ENCODE measurements around the gene CRYBG3. TPM values are rescaled to one million over a fixed set of nuclear protein-coding genes. Genes with fewer than 3 reads are reported as not detected.
A peak's percentile ranks its signal among the peaks of the same experiment; 100 is the strongest.

Gene CRYBG3
- polyA plus RNA-seq, 10 donors, result 17.3 to 28.6 (median 22.6) TPM

DNA sequence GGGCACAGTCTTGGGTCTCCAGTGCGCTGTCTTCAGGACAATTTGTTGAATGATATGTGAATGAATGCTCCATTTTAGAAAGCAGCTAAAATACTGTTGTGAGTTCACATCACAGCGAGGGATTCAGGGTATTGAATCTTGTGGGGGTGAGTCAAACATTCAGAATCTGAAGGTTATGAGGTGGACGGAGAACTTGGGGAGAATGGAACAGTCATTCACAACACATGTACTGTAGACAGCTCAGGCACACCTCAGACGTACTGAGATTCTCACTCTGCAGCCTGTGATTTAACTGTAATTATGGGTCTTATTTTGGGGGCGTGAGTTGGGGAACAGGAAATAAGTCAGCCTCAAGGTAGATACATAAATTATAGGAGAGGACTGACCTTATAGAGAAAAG lies 13.9 kb downstream of the CRYBG3 start:
- DNase-seq, result no peak

DNA sequence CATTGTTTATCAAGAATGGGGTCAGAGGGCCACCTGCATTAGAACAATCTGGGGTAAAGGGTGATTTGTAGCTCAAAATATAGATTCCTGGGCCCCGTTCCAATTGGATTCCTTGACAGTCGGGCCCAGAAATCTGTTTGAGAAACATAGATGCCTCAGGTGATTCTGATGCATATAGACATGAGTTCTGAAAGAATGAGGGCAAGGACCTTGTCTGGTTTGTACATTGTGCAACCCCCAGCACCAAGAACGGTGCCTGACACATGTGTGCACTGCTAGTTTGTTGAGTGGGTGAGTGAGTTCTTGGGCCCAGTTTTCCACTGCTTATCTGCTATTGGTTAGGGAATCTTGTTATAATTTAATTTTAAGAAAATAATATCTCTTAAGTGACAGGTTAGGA lies 16.6 kb downstream of the CRYBG3 start:
- no peak for DNase-seq

DNA sequence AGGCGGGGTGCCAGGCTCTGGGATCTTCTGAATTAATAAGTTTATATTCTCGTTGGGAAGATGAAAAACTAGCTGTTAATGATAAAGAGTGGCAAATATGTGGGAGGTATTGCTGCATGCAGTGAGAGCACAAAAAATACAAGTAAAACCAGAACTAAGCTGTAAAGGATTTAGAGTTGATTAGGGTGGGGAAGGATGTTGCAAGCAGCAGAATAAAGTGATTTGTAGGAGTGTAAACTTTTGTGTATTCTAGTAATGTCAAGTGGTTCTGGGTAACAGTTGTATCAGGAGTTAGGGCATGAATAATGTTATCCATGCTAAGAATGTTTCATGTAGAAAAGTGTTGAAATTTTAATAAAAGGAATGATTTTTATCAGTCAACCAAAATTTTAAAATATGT lies 18.1 kb downstream of the CRYBG3 start:
- no peak for DNase-seq

DNA sequence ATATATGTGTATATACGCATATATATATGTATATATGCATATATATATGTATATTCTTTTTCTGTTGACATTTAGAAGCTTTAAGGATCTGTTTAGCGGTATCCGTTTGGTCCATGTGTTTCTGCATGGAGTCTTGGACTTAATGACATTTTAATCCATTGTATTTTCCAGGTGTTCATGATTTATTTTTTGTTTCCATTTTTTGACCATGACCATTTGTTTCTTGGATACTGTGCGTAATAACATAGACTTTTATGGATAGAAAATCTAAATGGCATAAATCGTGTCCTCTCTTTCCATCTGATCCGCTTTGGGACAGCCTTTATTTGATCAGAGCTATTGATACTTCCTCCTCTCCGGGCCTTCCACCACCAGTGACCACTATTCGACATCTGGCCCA lies 19.5 kb downstream of the CRYBG3 start:
- no peak for DNase-seq

DNA sequence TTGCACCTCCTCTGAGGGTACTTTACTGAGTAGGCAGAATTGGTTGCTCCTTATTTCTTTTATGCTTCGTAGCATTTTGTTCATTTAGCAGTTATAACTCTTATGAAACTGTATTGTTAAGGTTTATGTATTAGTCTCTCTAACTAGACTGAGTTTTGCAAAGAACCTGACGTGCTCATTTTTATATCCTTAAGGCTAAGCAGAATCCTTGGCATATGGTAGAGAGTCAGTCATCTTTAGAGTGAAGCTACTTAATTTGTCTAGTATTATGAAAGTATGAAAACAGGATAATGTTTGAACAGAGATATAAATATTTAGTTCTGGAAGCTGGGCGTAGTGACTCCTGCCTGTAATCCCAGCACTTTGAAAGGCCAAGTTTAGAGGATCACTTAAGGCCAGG lies 20.1 kb downstream of the CRYBG3 start:
- DNase-seq, result no peak

DNA sequence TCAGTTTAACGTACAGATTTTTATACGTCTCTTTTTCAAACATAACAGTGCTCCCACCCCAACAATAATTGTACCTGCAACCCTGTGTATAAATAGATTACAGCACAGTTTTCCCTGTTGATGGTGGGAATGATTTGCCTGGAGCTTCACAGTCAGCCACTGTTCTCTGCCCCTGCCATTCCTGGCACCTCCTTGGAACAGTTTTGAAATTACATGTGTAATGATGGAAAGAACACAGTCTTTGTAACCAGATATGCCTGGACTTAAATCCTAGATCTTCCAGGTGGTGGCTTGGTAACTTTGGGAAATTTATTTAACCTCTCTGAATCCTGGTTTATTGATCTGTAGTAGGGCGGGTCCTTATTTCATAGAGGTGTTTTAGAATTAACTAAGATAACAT lies 27.0 kb downstream of the CRYBG3 start:
- no peak for DNase-seq

DNA sequence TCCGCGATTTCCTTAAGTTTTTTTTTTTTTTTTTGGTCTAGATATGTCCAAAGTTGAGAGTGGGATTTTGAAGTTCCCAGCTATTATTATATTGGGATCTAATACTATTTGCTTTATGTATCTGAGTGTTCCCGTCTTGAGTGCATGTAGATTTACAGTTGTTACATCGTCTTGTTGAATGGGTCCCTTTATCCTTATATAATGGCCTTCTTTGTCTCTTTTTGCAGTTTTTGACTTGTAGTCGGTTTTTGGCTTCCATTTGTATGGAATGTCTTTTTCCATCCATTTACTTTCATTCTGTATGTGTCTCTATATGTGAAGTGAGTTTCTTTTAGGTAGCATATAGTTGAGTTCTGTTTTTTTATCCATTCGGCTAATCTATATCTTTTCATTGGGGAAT lies 35.6 kb downstream of the CRYBG3 start:
- no peak for DNase-seq

DNA sequence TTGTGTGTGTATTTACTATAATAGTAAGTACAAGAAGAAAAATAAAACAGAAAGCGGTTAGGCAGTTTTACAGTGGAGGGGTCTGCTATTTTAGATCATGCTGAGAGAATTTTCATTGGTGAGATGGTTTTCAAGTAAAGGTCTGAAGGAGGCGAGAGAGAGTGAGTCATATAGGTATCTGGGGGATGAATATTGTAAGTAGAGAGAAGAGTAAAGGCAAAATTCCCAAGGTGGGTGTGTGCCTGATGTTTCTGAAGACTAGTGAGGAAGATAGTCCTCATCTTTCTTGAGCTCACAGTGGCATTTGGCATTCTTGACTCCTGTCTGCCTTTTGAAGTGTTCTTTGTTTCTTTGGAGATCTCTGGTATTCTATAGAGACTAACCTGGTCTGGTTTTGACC lies 38.6 kb downstream of the CRYBG3 start:
- no peak for DNase-seq

DNA sequence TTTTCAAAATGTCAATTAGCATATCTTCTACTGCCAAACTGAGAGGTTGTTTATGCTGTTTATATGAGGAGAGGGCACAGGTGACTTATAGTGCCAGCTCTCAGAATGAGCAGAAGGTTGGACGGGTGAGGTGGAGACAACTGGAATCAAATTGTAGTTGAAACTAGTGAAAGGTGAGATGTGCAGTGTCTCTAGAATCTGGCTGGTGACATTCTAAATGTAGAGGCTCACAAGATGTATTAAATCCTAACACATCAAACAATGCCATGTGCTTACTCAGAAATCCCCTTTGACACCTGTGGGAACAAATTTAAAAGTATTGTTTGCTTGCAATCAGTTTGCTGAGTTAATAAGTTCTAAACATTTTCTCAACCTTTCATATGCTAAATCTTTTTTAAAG lies 40.8 kb downstream of the CRYBG3 start:
- no peak for DNase-seq

DNA sequence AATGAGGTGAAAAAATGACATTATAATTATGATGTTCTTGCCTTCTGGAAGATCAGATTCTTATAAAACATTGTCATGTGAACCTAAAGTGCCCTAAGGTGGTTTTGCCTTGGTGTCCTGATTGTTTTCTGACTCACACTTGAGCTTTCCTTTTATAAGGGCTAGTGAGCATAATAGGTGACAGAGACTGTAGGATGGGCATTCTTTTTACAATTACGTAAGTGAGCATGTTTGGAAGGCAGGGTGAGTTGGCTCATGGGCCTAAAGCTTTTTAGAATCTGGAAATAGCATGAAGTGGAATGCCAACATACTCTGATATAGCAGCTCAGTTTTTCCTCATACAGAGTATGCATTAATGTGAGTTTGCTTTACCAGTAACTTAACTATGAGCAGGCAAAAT lies 41.2 kb downstream of the CRYBG3 start:
- no peak for DNase-seq

DNA sequence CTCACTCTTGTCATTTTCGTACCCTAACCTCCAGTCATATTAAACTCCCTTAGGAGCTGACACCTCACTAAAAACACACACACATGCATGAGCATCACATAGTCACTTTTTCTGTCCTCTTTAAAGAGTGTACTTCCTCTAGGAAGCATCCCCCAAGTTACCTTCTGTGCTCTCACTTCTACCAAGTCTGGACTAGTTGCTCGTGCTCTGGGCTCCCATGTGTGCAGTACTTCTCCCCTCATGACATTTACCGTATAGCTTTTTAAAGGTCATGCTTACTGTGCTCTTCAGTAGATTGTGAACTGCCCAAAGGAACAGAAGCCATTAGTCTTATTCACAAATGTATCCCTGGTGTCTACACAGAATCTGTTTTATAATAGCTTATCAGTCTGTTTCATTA lies 42.0 kb downstream of the CRYBG3 start:
- DNase-seq, result no peak

DNA sequence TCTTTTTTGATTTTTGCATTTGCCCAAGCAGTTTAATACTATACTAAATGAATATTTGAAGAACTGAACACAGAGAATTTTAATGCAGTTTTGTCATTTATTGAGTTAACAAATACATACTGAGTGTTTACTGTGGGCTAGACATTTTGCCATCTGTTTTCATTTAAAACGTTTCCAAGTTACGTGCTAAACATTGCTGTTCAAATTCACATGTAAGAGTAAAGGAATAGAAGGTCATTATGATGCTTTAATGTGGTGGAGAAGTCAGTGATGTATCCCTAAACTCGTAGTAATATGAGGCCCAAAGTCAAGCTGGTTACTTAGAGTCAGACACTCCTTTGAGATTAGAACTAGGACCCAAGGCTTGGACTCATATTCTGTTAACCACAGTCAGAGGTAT lies 49.4 kb downstream of the CRYBG3 start:
- peak; percentile 33 to 66 (median 35) for DNase-seq

DNA sequence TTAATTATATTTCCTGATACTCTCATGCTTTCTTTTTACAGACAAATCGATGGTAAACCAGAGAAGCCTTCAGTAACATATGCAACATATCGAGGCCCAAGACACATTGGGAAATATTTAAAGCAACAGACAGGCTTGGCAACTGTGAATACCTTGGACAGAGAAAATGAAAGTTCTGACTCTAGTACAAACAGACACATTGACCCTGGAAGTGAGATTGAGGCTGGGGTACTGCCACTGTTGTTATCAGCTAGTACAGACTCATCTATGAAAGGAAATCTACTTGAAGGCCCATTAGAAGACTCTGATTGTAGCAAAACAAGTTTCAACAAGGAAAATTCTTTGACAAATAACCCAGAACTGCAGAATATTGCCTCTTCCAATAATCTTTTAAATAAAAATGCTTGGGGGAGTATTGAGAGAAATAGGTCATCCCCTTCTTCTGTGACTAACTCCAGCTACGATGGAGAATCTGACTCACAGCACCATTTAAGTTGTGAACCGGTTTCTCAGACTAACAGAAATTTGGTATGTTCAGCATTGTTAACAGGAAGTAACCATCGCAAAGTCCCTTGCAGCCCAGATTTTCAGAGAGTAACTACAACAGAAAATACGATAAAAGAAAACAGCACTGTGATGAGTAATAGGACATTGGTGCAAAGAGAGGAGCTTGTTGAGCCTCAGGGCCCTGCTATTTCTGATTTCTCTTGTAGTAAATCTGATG lies 50.2 kb downstream of the CRYBG3 start:
- DNase-seq, result peak; percentile 34 to 88 (median 45)

DNA sequence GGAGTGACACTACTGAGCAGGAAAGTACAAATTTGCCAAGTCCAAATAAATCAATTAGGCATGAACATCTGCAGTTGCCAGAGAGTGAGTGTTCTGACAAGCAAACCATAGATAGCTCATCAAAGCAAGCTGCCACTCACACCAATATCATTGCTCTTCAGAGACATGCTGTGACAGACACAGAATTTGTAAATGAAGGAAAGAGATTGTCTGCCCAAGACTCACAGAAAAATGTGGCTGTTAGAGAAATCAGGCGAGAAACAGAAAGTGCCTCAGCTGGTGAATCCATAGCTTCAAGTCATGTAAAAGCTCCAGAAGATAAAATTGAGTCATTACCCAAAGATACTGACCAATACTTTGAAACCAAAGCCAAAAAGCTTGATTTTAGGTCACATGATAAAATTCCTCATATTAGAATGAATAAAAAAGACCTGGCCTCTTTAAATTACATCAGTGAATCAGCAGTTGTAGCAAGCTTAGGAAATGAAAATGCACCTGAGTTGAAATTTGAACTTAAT lies 50.8 kb downstream of the CRYBG3 start:
- DNase-seq, result peak in 1 of 3 donors; percentile 1

DNA sequence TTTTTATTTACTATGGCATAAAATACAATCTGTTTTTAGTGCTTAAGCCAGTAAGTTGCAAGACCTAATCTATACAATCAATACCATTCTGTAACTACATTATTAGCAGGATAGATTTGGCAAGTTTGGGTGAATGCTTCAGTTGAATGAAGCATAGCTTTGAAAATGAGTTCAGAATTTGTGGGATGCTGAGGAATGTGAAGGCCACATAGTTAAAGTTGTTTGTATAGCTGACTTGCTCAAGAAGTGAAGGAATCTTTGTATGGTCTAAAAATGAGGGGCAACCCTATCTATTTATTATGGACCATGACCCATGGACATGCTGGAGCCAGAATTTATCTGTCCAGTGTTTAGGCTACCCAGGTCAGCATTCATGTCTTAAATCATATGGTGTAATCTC lies 58.5 kb downstream of the CRYBG3 start:
- no peak for DNase-seq

DNA sequence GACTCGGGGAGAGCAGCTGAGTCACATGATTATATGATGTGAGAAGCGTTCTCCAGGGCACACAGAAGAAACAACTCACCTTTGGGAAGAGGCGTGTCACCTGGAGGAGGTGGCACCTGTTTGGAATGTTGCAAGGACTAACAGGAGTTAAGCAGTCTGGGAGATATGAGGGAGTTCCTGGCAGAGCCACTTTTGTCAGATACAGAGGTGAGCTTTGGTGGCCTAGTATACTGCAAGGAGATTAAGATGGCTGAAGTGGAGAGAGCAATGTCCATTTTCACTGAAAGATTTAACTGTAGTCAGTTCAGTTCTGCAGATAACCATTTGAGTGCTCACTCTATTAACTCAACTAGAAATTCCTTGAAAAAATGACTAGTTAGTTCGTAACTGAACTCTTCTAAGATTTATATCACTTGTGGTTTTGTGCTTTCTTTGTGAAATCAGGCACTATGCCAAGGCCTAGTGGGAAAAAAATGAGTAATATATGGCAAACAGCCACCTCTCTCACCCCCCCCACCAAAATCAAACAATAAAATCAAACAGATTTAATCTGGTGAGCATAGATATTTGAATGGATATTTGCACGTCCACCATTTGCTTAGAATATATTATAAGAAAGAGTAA lies 61.3 kb downstream of the CRYBG3 start:
- peak in 1 of 3 donors; percentile 38 for DNase-seq

DNA sequence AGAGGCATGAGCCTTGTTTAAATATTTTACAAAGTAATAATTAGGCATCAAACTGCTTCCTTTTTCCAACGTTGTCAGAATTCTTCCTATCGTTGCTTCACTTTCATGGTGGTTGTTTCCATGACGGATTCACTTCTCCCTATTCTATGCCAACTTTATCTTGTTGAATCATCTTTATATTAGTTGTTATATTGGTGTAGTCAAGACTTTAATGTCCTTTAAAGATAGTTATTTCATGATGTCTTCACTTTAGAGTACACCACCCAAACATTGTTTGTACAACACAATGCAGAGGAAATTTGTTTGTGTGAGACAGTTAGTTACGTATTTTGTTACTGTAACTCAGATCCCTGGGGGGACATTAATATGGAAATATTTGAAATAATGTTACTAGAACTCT lies 61.9 kb downstream of the CRYBG3 start:
- no peak for DNase-seq

DNA sequence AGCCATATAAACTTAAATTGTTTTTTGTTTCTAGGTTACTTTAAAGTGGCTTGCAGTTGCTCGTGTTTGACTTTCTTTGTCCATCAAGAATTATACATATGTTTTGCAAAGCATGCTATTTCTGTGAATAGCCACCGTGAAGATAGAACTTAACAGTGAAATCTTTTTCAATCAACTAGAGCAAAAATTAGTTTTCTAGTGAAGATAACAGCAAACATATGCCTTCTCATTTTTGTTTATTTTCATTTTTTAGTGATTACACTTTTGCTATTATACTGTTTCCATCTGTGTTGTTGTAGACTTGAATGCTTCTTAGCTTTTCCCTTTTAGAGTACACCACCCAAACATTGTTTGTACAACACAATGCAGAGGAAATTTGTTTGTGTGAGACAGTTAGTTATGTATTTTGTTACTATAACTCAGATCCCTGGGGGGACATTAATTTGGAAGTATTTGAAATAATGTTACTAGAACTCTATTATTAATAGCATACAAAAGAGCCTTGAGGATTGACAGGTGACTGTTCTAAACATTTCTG lies 62.8 kb downstream of the CRYBG3 start:
- DNase-seq, result no peak

DNA sequence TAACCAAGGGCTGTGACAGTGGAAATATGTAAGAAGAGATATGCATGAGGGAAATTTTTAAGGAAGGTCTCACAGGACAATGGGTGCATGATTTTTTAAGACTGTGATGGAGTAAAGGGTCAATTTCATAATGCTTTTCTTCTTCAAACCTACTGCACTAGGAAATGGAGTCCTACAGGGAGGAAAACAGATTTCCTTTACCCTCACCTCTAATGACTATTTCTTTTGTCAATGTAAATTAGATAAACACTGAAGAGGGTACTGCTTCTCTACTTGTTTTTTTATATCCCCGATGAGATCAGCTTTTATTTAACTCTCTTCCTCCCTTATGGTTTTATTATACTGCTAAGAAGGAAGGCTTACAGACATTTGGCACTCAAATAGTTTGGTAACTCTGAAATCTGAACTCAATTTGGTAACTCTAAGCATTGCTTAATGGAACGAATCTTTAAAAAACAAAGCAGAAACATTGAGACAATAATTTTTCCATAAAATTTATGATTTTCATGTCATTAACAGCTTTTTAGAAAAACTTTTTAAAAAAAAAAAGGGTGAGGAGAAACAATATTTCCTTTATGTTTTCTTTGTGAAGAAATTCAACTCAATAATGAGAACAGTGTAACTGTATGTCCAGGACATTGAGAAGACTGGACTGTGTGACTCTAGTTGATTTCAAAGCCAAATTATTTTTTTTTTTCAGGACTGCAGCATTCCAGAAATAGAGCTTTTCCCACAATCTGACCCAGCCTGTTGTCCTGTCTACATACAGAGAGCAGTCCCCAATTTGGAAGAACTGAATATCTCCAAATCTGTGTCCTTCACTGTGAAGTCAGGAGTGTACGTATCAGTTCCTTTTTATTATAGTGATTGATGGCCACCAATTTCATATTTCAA lies 64.4 kb downstream of the CRYBG3 start:
- DNase-seq, result no peak

DNA sequence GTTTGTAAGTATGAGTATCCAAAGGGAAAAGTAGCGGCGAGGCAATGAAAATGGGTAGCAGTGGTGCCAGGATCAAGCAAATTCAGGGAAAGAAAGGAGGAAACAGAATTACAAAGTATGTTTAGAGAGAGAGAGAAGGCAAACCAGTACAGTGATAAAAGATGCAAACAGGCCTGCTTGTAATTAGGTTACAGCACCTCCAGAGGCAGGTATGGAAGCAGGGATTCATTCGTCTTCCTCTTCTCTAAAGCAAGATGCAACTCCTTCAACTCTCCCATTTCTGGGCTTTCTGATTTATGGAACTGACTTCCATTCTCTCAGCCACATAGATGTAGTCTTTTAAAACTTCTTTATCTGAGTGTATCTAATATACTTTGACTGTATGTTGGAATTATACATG lies 68.0 kb downstream of the CRYBG3 start:
- DNase-seq, result no peak

DNA sequence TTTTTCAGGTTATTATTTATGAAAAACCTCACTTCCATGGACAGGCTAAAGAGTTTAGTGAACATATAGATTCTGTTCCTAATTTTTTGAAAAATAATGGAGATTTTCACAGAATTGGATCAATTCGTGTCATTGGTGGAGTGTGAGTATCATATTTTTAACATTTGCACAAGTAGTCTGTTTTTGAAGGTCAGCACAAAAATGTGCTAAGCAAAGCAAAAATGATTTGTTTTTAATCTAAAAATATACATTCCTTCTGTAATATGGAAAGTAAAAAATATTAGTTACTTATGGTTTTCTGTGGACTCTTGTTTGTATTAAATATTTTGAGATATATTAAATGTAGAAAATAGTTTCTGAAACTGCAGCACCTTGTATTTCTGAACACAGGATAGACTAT lies 71.0 kb downstream of the CRYBG3 start:
- DNase-seq, result no peak

DNA sequence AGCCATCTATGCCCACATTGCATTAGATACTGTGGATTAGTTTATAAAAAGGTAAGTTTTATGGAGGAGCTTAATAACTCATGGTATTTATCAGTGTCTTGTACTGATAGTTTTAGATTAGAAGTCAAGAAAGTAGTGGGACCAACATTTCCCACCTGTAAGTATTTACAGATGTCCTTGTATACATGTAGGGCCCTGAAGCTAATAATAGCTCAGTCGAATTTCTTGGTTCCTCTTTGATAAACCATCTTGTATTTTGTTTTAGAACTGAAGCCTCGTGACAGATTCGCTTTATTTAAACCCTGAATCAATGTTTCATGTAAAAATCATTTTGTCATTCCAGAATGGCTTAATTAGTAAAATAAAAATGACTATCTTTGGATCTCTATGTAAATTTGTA lies 73.4 kb downstream of the CRYBG3 start:
- DNase-seq, result no peak
